Endothelial cell (in vitro differentiated cells): ENCODE data around the gene GNG12. TPM values are rescaled to one million over a fixed set of nuclear protein-coding genes. Genes with fewer than 3 reads are reported as not detected.

Experiments used
- DNase-seq: peaks from one replicate; pipeline ENCODE4 v3.0.0; 2021; ENCODE audit warnings: low spot score
- H3K27ac Mint-ChIP-seq: one replicate; pipeline ENCODE4 v1.8.0; 2021; ENCODE audit warnings: mixed read lengths, inconsistent platforms; ENCODE audit not compliant: unreplicated experiment
- H3K27me3 Mint-ChIP-seq: one replicate; pipeline ENCODE4 v1.8.0; 2021; ENCODE audit warnings: mild to moderate bottlenecking, moderate library complexity, mixed read lengths, inconsistent platforms; ENCODE audit not compliant: unreplicated experiment
- H3K36me3 Mint-ChIP-seq: one replicate; pipeline ENCODE4 v1.8.0; 2021; ENCODE audit warnings: mild to moderate bottlenecking, low read depth, mixed read lengths, inconsistent platforms; ENCODE audit not compliant: unreplicated experiment
- H3K4me1 Mint-ChIP-seq: one replicate; pipeline ENCODE4 v1.8.0; 2021; ENCODE audit warnings: mild to moderate bottlenecking, mixed read lengths, inconsistent platforms; ENCODE audit not compliant: unreplicated experiment
- H3K4me3 Mint-ChIP-seq: one replicate; pipeline ENCODE4 v1.8.0; 2021; ENCODE audit warnings: mild to moderate bottlenecking, mixed read lengths, inconsistent platforms; ENCODE audit not compliant: unreplicated experiment
- H3K9me3 Mint-ChIP-seq: one replicate; pipeline ENCODE4 v1.8.0; 2021; ENCODE audit warnings: mixed read lengths, inconsistent platforms; ENCODE audit not compliant: unreplicated experiment
- total RNA-seq: library from RNA; stranded (reverse); fragmentation: NEBNext Ultra II Directional; extraction: Animal tissue kit (Norgen Biotek cat#: 25700); gene quantifications from one replicate; pipeline ENCODE4 v1.2.1, GENCODE V29; 2021; ENCODE audit not compliant: unreplicated experiment
- TF ChIP-seq, protein P1 (sequence below): fragments of 200-600 bp; sonication (generic); IDR thresholded peaks from one replicate; pipeline ENCODE4 v1.5.0; 2021; ENCODE audit warnings: antibody characterized with exemption; ENCODE audit not compliant: unreplicated experiment

The GNG12 gene
- total RNA-seq, 1 donor from 2014 or later, result 26.2 TPM

DNA sequence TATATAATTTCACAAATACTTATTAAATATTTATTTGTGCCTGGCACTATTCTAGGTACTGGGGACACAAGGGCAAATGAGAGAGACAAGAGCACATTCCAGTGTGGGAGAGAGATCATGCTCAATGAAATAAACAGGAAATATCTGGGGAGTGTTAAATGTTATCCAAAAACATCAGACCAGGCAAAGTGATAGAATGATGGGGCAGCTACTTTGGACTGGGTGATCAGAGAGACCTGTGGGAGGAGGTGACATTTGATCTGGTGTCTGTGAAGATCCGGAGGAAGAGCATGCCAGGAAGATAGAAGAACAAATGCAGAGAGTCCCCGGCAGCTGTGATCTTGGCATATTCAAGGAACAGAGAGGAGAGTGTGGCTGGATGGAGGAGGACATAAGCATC, 27.5 kb upstream of the GNG12 start:
- Mint-ChIP-seq H3K36me3 (no peaks in the 10 kb centered on the region), H3K27ac (no peak overlapping the region), H3K4me1 (peaks cover 3% of the 10 kb centered on the region), H3K9me3 (no peaks in the 10 kb centered on the region), H3K27me3 (no peaks in the 10 kb centered on the region), H3K4me3 (no peak overlapping the region)
- TF ChIP-seq, protein P1, sequence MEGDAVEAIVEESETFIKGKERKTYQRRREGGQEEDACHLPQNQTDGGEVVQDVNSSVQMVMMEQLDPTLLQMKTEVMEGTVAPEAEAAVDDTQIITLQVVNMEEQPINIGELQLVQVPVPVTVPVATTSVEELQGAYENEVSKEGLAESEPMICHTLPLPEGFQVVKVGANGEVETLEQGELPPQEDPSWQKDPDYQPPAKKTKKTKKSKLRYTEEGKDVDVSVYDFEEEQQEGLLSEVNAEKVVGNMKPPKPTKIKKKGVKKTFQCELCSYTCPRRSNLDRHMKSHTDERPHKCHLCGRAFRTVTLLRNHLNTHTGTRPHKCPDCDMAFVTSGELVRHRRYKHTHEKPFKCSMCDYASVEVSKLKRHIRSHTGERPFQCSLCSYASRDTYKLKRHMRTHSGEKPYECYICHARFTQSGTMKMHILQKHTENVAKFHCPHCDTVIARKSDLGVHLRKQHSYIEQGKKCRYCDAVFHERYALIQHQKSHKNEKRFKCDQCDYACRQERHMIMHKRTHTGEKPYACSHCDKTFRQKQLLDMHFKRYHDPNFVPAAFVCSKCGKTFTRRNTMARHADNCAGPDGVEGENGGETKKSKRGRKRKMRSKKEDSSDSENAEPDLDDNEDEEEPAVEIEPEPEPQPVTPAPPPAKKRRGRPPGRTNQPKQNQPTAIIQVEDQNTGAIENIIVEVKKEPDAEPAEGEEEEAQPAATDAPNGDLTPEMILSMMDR, result no peak
- no peak for DNase-seq

DNA sequence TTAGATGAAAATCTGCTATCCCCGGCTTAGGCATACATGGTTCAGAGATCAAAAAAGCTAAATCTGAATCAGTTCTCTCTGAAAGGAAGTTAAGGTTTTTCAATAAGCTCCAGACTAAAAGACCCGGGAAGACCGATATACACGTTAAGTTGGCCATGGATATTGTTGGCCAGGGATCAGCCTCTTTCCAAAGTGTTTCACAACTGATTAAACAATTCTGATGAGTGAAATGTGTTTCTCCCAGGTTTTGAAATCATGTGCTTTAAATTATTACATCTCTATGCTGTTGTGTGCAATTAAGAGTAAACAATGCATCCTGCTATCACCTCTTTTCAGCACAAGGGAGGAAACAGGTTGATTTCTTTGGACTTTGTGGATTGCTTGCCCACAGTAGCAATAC, 23.7 kb upstream of the GNG12 start:
- H3K9me3 Mint-ChIP-seq, result no peaks in the 10 kb centered on the region
- no peak for DNase-seq
- H3K36me3 Mint-ChIP-seq, result no peaks in the 10 kb centered on the region
- TF ChIP-seq, protein P1, result no peak
- no peak overlapping the region for H3K27ac Mint-ChIP-seq
- peaks cover 3% of the 10 kb centered on the region for H3K4me1 Mint-ChIP-seq
- H3K4me3 Mint-ChIP-seq, result no peak overlapping the region
- peaks cover 1% of the 10 kb centered on the region for H3K27me3 Mint-ChIP-seq

DNA sequence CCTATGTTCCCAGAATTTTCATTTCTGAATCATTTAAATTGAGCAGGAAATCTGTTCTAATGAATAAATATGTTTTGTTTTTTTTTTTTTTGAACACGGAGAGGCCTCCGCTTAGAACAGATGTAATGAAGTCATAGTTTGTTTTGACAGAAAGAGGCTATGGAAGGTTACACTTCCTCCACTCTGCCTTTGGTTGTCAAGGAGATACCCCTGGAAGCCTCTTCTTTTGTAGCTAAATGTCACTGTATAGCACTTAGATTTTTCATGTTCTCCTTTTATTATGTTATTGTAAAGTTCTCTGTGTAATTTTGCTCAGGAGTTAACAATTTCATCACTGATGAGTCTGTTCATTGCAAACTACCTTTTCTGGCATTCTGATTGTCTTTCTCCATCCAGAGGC, 22.7 kb upstream of the GNG12 start:
- H3K4me3 Mint-ChIP-seq, result no peak overlapping the region
- no peak overlapping the region for H3K27ac Mint-ChIP-seq
- DNase-seq, result no peak
- H3K9me3 Mint-ChIP-seq, result no peaks in the 10 kb centered on the region
- peaks cover 1% of the 10 kb centered on the region for H3K27me3 Mint-ChIP-seq
- no peaks in the 10 kb centered on the region for H3K36me3 Mint-ChIP-seq
- H3K4me1 Mint-ChIP-seq, result peaks cover 3% of the 10 kb centered on the region
- TF ChIP-seq, protein P1, result no peak

DNA sequence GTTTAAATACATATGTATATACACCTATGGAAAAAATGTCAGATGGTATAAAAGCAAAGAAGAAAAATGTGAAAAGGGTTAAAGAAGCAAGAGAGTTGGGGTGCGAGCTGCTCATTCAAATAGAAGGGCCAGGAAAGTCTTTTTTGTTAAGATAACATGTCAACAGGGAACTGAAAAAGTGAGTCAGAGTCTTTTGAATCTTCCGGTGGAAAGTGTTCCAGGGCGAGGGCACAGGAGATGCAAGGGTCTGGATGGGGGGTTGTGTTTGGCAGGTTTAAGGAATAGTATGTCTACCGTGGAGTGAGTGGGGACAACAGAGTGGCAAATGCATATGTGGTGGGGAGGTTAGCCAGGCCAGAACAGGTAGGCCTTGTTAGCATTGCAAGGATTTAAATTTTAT, 22.2 kb upstream of the GNG12 start:
- Mint-ChIP-seq H3K27me3 (peaks cover 1% of the 10 kb centered on the region), H3K36me3 (no peaks in the 10 kb centered on the region), H3K9me3 (no peaks in the 10 kb centered on the region), H3K27ac (no peak overlapping the region), H3K4me3 (no peak overlapping the region), H3K4me1 (no peaks in the 10 kb centered on the region)
- TF ChIP-seq, protein P1, result no peak
- no peak for DNase-seq

DNA sequence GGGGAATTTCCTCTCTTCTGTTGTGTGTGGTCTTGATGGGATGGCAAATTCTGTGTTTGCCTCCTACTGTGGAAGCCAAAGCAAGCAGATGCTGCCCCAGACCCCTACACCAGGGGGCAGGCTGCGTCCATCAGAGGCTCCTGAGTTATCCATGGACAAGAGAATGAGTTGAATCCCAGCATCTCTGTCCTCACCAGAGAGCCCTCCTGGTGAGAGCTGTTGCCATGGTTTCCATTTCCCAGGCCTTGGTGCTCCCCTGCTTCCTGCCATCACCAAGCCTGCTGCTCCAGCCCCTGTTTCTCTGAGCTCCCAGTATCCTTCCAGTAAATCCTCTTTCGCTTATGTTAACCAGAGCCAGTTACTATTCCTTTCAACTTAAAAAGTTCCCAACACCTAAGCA, 20.4 kb upstream of the GNG12 start:
- no peaks in the 10 kb centered on the region for H3K9me3 Mint-ChIP-seq
- TF ChIP-seq, protein P1, result peak; percentile 85
- no peaks in the 10 kb centered on the region for H3K36me3 Mint-ChIP-seq
- H3K4me3 Mint-ChIP-seq, result no peak overlapping the region
- H3K27me3 Mint-ChIP-seq, result peaks cover 3% of the 10 kb centered on the region
- no peaks in the 10 kb centered on the region for H3K4me1 Mint-ChIP-seq
- H3K27ac Mint-ChIP-seq, result no peak overlapping the region
- peak; percentile 81 for DNase-seq
